Activated CD4-positive, alpha-beta T cell treated with anti-CD3 and anti-CD28 coated beads, Interleukin-2, amount 10 ng/mL, durations not matched to agents 24 days and 14 days (primary cell): ENCODE measurements around the gene ENTPD6. TPM values are rescaled to one million over a fixed set of nuclear protein-coding genes. Genes with fewer than 3 reads are reported as not detected.
A peak's percentile ranks its signal among the peaks of the same experiment; 100 is the strongest.

Experiments used
- DNase-seq: peaks from one replicate; pipeline ENCODE4 v3.0.0; 2022
- H3K27ac Mint-ChIP-seq: one replicate; pipeline ENCODE4 v1.8.0; 2022; ENCODE audit warnings: mild to moderate bottlenecking, mixed read lengths
- H3K27me3 Mint-ChIP-seq: one replicate; pipeline ENCODE4 v1.8.0; 2022; ENCODE audit warnings: mixed read lengths
- H3K36me3 Mint-ChIP-seq: one replicate; pipeline ENCODE4 v1.8.0; 2022; ENCODE audit warnings: low read depth, mild to moderate bottlenecking, mixed read lengths
- H3K4me1 Mint-ChIP-seq: one replicate; pipeline ENCODE4 v1.8.0; 2021; ENCODE audit warnings: mixed read lengths
- H3K4me3 Mint-ChIP-seq: one replicate; pipeline ENCODE4 v1.8.0; 2022; ENCODE audit warnings: mild to moderate bottlenecking, moderate library complexity, mixed read lengths
- H3K9me3 Mint-ChIP-seq: one replicate; pipeline ENCODE4 v1.8.0; 2021; ENCODE audit warnings: mixed read lengths
- intact Hi-C: fragments of 100-400 bp; cut with micrococcal nuclease; formaldehyde crosslinking; loops from one replicate; pipeline ENCODE4 v1.15.1; 2023
- total RNA-seq: library from RNA; stranded (reverse); gene quantifications from 2 replicates; pipeline ENCODE4 v1.2.3, GENCODE V29; 2022

ENTPD6 gene
- total RNA-seq, 1 donor from 2014 or later, result 44.2 TPM

DNA sequence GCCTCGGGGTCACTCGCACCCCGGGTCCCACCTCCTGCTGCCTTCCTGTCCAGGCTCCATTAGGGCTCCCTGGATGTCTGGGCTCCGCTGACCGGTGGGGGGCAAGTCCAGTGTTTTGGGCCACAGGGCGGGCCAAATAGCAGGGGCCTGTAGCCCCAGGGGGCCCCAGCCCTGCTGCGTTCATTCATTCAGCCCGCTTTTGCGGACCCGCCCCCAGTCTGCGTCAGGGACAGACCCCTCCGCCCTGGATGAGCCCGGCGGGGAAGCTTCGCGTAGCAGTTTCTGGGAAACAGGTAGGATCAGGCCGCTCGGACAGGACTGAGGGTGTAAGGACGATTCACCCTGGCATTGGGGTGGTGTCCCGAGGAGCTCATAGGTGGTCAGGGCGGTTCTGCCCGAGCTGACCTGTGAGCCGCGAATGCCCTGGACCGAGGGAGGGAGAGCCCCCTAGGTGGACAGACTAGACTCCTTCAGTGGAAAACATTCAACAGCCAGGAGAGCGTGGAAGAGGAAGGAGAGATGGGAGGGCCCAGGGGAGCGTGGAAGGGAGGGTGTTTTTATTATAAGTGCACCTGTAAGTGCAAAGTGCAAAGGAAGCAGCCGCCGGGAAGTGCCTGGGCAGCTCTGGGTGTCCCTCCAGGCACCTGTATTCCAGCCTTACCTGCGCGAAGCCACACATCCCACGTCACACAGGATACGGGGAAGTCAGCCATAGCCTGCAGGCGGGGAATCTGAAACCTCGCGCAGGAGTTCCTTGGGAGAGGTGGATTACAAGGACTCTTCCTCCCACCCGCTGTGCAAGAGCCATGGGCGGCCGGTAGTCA, 662 bp downstream of the ENTPD6 start:
- peak; percentile 74 for DNase-seq
- peak overlapping the region; percentile 94 for H3K4me3 Mint-ChIP-seq
- intact Hi-C loops, result loop anchor here (1.0 kb wide), 3 partner anchors 52 to 204 kb away; partner anchors contain the start of genes APMAP and PYGB

DNA sequence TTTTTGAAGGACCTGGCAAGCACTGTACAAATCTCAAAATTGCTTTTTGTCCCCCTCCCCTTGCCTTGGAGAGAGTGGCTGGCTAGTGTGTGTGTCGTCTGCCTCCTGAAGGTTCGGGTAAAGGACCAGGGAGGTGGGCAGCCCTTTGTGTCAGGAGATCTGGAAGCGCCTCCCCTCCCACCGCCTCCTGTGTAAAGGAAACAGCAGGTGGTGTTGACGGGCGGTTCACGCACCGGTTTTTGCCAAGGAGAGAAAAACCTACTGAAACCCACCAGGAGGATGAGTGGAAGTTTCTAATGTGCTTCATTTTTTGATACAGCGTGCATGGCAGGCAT, 1.2 kb downstream of the ENTPD6 start:
- H3K4me1 Mint-ChIP-seq, result peaks cover 28% of the 10 kb centered on the region
- H3K36me3 Mint-ChIP-seq, result peaks cover 2% of the 10 kb centered on the region
- intact Hi-C loops, result loop anchor here (1.0 kb wide), 1 partner anchor 204 kb away; the partner anchor contains the start of gene APMAP
- no peaks in the 10 kb centered on the region for H3K9me3 Mint-ChIP-seq
- no peak for DNase-seq
- no peaks in the 10 kb centered on the region for H3K27me3 Mint-ChIP-seq
- peak overlapping the region; percentile 94 for H3K4me3 Mint-ChIP-seq
- H3K27ac Mint-ChIP-seq, result peak overlapping the region; percentile 79

More for the DNA sequence above, 662 bp downstream of the ENTPD6 start:
- Mint-ChIP-seq H3K27me3 (peaks cover under 1% of the 10 kb centered on the region), H3K9me3 (no peaks in the 10 kb centered on the region), H3K4me1 (peaks cover 28% of the 10 kb centered on the region), H3K27ac (peak overlapping the region; percentile 79), H3K36me3 (peaks cover 2% of the 10 kb centered on the region)

DNA sequence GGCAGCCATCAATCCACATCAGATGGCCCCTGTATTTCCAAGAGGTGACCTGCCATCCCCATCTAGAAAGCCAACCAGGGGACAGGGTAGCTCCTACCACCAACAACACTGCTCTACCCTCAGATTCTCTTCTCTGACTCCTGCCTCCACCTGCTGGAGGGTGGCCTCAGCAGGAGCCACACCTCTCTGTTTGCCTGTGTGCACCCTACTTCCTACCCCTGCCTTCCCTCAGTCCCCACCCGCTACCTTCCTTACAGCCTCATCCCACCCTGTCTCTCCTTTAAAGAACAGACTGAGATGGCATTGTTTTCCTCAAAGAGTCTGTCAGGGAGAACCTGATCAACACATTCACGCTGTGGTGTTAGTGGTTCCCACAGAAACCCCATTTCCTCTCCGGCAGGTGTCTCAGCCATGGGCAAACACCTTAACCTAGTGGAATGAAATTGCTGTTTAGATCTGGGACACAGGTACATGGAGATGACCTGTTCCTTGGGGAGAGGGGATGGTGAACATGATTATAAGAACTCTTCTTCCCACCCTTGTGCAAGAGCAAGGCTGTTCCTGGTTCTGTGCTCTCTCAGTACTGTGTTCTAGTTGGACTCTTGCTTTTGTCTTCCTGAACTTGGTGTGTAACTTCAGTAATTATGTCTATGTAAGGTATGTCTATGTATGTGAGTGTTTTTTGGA, 1.8 kb downstream of the ENTPD6 start:
- H3K36me3 Mint-ChIP-seq, result peaks cover 2% of the 10 kb centered on the region
- peak; percentile 73 for DNase-seq
- intact Hi-C loops, result no loop called here

DNA sequence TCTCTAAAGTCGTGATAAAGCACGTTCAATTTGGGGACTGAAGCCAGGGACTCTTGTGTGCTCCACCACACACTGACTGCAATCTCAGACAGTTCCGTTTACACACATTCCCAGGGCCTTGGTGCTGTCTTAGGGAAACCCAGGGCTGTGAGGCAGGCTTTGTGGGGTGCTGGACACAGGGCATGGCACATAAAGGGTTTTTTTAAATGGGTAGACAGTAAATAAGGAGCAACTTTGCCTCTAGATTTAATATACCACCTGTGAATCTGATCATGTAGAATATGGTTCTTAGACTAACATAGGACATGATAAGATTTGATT, 2.3 kb downstream of the ENTPD6 start:
- no peaks in the 10 kb centered on the region for H3K27me3 Mint-ChIP-seq
- H3K27ac Mint-ChIP-seq, result no peak overlapping the region

More for the DNA sequence above, 1.8 kb downstream of the ENTPD6 start:
- Mint-ChIP-seq H3K9me3 (no peaks in the 10 kb centered on the region), H3K4me3 (peak overlapping the region; percentile 94), H3K27ac (peak overlapping the region; percentile 4), H3K27me3 (no peaks in the 10 kb centered on the region), H3K4me1 (peaks cover 28% of the 10 kb centered on the region)

DNA sequence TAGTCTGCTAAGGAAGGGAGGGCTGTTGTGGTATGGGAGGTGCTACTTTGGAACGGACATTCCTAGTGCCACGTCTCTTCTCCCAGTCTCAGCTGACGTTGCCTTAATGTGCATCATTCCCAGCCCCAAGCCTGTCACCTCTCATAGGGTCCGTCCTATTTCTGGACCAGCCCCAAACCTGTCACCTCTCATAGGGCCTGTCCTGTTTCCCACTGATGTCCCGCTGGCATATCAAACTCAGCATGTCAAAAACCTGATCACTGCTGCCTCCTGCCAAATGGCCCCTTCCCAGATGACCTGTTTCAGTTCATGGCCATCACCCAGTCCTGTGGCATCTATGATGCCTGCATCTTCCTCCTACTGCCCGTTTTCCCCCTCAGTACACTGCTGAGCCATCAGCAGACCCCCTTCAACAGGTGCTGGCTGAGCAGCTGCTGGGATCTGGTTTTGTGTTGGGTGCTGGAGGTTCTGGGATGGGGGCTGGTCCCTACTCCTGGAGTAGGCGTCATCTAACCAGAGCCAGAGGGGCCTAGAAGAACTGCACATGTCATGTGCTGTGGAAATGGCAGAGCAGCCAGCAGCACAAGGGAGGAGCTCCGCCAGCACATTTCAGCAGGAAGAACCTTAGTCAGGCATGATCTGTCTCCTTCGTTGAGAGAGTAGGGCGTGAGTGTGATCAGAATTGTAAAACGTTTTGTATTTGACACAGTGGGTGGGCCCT, 3.3 kb downstream of the ENTPD6 start:
- no peak overlapping the region for H3K4me3 Mint-ChIP-seq
- H3K4me1 Mint-ChIP-seq, result peaks cover 30% of the 10 kb centered on the region
- intact Hi-C loops, result no loop called here
- DNase-seq, result no peak
- no peak overlapping the region for H3K27ac Mint-ChIP-seq
- H3K9me3 Mint-ChIP-seq, result no peaks in the 10 kb centered on the region
- peaks cover 2% of the 10 kb centered on the region for H3K36me3 Mint-ChIP-seq
- H3K27me3 Mint-ChIP-seq, result no peaks in the 10 kb centered on the region

More for the DNA sequence above, 2.3 kb downstream of the ENTPD6 start:
- Mint-ChIP-seq H3K36me3 (peaks cover 2% of the 10 kb centered on the region), H3K9me3 (no peaks in the 10 kb centered on the region), H3K4me3 (peak overlapping the region; percentile 94), H3K4me1 (peaks cover 28% of the 10 kb centered on the region)
- no peak for DNase-seq
- intact Hi-C loops, result no loop called here

DNA sequence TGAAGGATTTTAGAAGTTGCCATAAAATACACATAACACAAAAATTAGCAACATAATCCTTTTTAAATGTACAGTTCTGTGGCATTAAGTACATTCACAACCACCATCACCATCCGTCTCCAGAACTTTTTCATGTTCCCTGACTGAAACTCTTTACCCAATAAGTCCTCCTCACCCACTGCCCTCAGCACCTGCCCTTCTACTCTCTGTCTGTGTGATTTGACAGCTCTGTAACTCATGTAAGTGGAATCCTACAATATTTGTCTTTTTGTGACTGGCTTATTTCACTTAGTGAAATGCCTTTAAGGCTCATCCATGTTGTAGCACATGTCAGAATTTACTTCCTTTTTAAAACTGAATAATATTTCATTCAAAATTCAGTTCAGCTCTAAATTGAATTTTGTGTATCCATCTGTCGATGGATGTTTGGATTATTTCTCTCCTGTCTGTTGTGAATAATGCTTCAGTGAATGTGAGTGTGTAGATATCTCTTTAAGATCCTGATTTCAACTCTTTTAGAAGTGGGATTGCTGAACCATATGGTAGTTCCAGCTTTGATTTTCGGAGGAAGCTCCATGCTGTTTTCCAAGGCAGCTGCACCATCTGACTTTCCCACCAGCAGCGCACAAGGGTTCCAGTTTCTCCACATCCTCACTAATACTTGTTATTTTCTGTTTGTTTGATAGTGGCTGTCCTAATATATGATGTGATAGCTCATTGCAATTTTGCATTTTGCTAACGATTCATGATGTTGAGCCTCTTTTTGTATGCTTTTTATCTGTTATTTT, 4.2 kb downstream of the ENTPD6 start:
- no peaks in the 10 kb centered on the region for H3K9me3 Mint-ChIP-seq
- DNase-seq, result no peak
- no peak overlapping the region for H3K27ac Mint-ChIP-seq
- H3K27me3 Mint-ChIP-seq, result no peaks in the 10 kb centered on the region
- peaks cover 32% of the 10 kb centered on the region for H3K4me1 Mint-ChIP-seq
- intact Hi-C loops, result no loop called here
- no peak overlapping the region for H3K4me3 Mint-ChIP-seq
- peaks cover 2% of the 10 kb centered on the region for H3K36me3 Mint-ChIP-seq

DNA sequence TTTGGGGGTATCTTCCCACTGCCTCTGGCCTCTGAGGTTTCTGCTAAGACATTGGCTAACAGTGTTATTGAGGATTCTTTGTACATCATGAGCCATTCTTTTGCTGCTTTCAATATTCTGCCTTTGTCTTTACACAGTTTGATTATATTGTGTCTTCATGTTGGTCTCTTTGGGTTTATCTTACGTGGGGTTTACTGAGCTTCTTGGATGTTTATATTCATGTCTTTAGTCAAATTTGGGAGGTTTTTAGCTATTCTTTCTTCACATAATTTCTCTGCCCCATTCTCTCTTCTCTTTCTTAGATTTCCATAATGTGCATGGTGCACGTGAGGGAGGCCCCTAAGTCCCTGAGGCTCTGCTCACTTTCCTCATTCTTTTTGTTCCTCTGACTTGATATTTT, 7.6 kb downstream of the ENTPD6 start:
- Mint-ChIP-seq H3K27me3 (no peaks in the 10 kb centered on the region), H3K9me3 (no peaks in the 10 kb centered on the region), H3K4me1 (peaks cover 15% of the 10 kb centered on the region), H3K27ac (no peak overlapping the region), H3K36me3 (no peaks in the 10 kb centered on the region), H3K4me3 (no peak overlapping the region)
- DNase-seq, result no peak
- intact Hi-C loops, result no loop called here

DNA sequence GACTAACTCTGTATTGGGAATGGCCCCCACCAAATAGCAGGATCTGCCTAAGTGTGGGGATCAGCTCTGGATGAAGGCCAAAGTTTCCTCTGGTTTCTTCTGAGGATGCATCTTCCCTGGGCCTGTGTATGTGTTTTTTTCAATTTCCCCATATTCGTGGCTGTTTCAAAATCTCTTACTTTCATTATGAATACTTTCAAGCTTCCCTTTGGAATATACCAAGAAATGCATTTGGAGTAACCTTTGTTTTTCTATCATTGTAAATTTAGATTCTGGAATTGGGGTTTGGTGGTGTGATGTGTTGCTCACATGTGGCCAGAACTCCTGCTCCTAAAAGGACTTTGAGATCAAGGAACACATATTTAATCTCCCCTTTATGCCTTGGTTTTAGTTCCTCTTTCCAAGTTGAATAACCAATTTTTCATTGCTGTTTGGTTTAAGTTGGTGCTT, 8.4 kb downstream of the ENTPD6 start:
- H3K27ac Mint-ChIP-seq, result no peak overlapping the region

DNA sequence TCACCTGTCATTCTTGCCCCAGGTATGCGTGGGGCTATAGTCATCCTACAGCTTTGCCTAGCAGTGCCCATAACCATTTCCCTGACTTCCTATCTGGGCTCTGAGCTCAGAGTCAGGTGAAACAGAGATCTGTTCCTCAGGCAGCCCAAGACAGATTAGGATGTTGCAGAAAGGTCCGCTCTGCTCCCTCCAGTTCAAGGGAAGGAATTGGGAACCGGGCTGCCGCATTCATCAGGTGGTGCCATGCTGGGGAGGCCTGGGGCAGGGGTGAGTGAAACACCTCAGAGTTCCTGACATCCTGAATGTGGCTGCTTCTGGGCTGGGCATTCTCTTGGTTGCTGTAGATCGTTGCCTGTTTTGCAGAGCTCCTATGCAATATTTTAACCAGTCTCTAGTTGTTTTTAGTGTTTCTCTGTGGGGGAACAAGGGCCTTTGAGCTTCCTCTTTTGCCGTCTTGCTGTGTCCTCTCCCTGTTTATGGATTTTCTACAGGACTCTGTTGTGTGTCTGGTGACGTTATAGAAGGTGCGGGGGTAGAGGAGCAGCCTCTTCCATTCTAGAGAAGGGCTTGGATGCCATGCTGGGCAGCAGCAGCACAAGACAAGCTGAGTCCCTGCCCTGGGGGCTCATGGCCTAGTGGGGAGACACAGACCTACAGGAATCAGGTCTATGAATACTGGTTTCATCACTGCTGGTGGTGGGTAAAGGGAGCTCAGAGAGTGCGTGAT, 9.2 kb downstream of the ENTPD6 start:
- Mint-ChIP-seq H3K4me1 (peaks cover 9% of the 10 kb centered on the region), H3K27ac (no peak overlapping the region)

More for the DNA sequence above, 8.4 kb downstream of the ENTPD6 start:
- peaks cover 13% of the 10 kb centered on the region for H3K4me1 Mint-ChIP-seq
- no peaks in the 10 kb centered on the region for H3K36me3 Mint-ChIP-seq
- intact Hi-C loops, result no loop called here
- H3K4me3 Mint-ChIP-seq, result no peak overlapping the region
- H3K9me3 Mint-ChIP-seq, result no peaks in the 10 kb centered on the region
- DNase-seq, result no peak
- no peaks in the 10 kb centered on the region for H3K27me3 Mint-ChIP-seq

DNA sequence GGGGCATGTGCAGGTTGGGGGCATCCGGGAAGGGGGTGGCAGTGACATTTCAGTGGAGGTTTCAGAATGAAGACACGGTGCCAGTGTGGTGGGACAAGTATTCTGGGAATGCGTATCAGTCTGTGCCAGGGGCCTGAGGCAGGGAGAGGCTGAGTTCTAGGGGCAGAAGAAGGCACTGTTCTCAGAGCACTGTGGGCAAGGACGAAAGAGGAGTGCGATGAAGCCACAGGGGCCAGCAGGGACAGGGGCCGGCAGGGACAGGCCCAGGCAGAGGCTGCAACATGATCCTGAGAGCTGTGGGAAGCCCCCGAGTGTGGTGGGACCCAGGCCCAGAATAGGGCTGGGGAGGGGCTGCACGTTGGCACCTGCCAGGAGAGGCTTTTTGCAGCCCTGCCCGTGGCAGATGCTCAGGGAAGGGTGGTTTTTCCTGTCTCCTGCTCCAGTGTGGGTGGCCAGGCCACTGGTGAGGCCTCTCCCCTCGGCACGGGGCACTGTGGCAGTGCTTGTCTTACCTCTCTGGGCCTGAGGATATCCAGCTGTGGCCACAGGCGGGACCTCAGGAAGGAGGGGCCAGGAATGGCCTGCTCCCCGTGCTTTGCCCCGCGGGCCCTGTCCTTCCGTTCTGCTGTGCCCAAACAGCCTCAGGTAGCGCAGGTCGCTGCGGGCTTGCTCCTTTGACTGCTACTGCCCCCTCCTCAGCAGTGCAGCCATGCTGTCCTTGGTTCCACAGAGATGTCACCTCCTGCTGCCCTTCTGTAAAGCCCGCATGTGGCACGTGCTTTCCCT, 10.0 kb downstream of the ENTPD6 start:
- no peaks in the 10 kb centered on the region for H3K36me3 Mint-ChIP-seq

More for the DNA sequence above, 9.2 kb downstream of the ENTPD6 start:
- Mint-ChIP-seq H3K4me3 (no peak overlapping the region), H3K9me3 (no peaks in the 10 kb centered on the region), H3K36me3 (no peaks in the 10 kb centered on the region), H3K27me3 (no peaks in the 10 kb centered on the region)
- intact Hi-C loops, result no loop called here
- DNase-seq, result no peak

DNA sequence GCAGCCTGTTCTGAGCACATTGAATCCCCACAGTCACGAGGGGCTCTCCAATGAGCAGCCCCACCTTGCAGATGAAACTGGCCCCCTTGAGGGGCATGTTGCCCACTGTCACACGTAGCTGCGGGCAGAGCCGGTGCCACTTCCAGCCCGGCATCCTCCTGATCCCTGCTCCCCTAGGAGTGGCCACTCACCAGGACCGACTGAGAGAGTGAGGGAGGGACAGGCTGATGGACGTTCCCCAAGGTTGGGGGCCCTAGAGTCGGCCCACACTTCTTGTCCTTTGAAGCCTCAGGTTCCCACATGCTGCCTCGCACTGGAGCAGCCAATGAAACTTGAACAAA, 10.5 kb downstream of the ENTPD6 start:
- Mint-ChIP-seq H3K27ac (no peak overlapping the region), H3K4me3 (no peak overlapping the region), H3K4me1 (peaks cover 8% of the 10 kb centered on the region), H3K36me3 (peaks cover 1% of the 10 kb centered on the region), H3K9me3 (no peaks in the 10 kb centered on the region), H3K27me3 (no peaks in the 10 kb centered on the region)
- DNase-seq, result no peak
- intact Hi-C loops, result no loop called here

More for the DNA sequence above, 10.0 kb downstream of the ENTPD6 start:
- Mint-ChIP-seq H3K4me1 (peaks cover 8% of the 10 kb centered on the region), H3K4me3 (no peak overlapping the region), H3K9me3 (no peaks in the 10 kb centered on the region), H3K27me3 (no peaks in the 10 kb centered on the region), H3K27ac (no peak overlapping the region)
- no peak for DNase-seq
- intact Hi-C loops, result no loop called here

DNA sequence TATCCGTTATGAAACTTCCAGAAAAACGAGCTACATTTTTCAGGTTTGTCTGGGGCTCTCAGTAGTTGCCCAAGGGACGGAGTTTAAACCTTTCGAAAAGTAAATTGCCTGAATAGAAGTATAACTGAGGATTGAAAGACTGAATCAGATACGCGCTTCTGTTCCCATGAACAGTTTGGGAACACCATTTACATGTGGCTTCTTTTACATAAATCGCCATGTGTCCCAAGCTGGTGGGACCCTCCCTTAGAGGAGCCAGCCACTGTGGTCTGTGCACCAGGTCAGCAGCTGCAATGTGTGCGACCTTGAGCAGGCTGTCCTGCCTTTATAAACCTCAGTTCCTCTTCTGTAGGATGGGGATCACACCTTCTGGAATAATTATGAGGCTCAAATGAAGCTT, 11.0 kb downstream of the ENTPD6 start:
- intact Hi-C loops, result no loop called here
- peaks cover 8% of the 10 kb centered on the region for H3K4me1 Mint-ChIP-seq
- H3K9me3 Mint-ChIP-seq, result no peaks in the 10 kb centered on the region
- H3K27ac Mint-ChIP-seq, result no peak overlapping the region
- DNase-seq, result no peak
- H3K27me3 Mint-ChIP-seq, result no peaks in the 10 kb centered on the region
- H3K36me3 Mint-ChIP-seq, result peaks cover 1% of the 10 kb centered on the region
- no peak overlapping the region for H3K4me3 Mint-ChIP-seq
